Endothelial cell of umbilical vein (primary cell): ENCODE results near the gene ENOX2. TPM values are rescaled to one million over a fixed set of nuclear protein-coding genes. Genes with fewer than 3 reads are reported as not detected.

Experiments used
- BruUV-seq: library from RNA; stranded (reverse); fragments of 400-500 nt; replicated peaks from 2 replicates; lab custom pipeline; 2021; lab: Mats Ljungman, UMichigan
- CTCF ChIA-PET: fragments of 300-600, 350-600 bp; sonication (Branson Sonifier 250); formaldehyde crosslinking; loops from one replicate; lab custom pipeline; 2021; ENCODE audit warnings: antibody characterized with exemption, inconsistent platforms; lab: Charles Lee
- POLR2A ChIA-PET: fragments of 300-600, 350-600 bp; sonication (Branson Sonifier 250); formaldehyde crosslinking; loops from one replicate; lab custom pipeline; 2021; ENCODE audit warnings: antibody characterized with exemption, inconsistent platforms; lab: Charles Lee
- DNase-seq: peaks from one replicate; pipeline ENCODE4 v3.0.0-alpha.2; 2011; ENCODE audit warnings: low read depth, low spot score
- FAIRE-seq: peaks from 2 replicates; lab custom pipeline; 2011; peaks lifted over from hg19 to GRCh38; lab: Jason Lieb, UNC
- H2AFZ ChIP-seq: 2 replicates; pipeline ENCODE4 v1.6.0; 2012; ENCODE audit warnings: low read depth, low read length, control low read depth, inconsistent platforms
- H3K27ac ChIP-seq: 2 replicates; pipeline ENCODE4 v1.5.1; 2011; ENCODE audit warnings: low read depth, mild to moderate bottlenecking, control low read depth, low read length, moderate library complexity; ENCODE audit not compliant: insufficient read depth
- H3K27me3 ChIP-seq, 2 experiments: 2 replicates each; pipeline versions ENCODE4 v1.6.0 to v1.6.1; 2011; ENCODE audit warnings: low read length in 2 of 2, mixed read lengths in 1 of 2; ENCODE audit not compliant: control insufficient read depth in 2 of 2, insufficient read depth in 2 of 2
- H3K36me3 ChIP-seq, 2 experiments: 2 replicates in 1 of 2; 3 replicates in 1 of 2; pipeline ENCODE4 v1.5.1; 2011; ENCODE audit warnings: low read length in 2 of 2, mild to moderate bottlenecking in 1 of 2, moderate library complexity in 1 of 2; ENCODE audit not compliant: control insufficient read depth in 2 of 2, insufficient read depth in 2 of 2; ENCODE audit errors: extremely low read depth in 1 of 2
- H3K4me1 ChIP-seq: 3 replicates; pipeline ENCODE4 v1.5.1; 2011; ENCODE audit warnings: mild to moderate bottlenecking, low read length; ENCODE audit not compliant: control insufficient read depth, insufficient read depth; ENCODE audit errors: extremely low read depth
- H3K4me2 ChIP-seq: 2 replicates; pipeline ENCODE4 v1.6.1; 2011; ENCODE audit warnings: low read length, control low read depth, mixed read lengths; ENCODE audit not compliant: insufficient read depth
- H3K4me3 ChIP-seq, 3 experiments: fragments of 200-600 bp in 1 of 3; sonication (generic), shearing (Covaris generic) in 1 of 3; replicated peaks in 1 of 3; 2 replicates each; pipeline ENCODE4 v1.5.1; 2011 to 2016; ENCODE audit warnings: control low read depth in 3 of 3, low read length in 3 of 3, mild to moderate bottlenecking in 2 of 3, inconsistent platforms in 1 of 3, low read depth in 1 of 3, moderate library complexity in 1 of 3; ENCODE audit not compliant: insufficient read depth in 1 of 3
- H3K79me2 ChIP-seq: 2 replicates; pipeline ENCODE4 v1.6.0; 2012; ENCODE audit warnings: low read length, inconsistent platforms; ENCODE audit not compliant: control insufficient read depth, insufficient read depth
- H3K9ac ChIP-seq: replicated peaks from 2 replicates; pipeline ENCODE3; 2011; ENCODE audit warnings: low read length, control low read depth; ENCODE audit not compliant: insufficient read depth; ENCODE audit errors: extremely low read depth
- H3K9me1 ChIP-seq: replicated peaks from 3 replicates; pipeline ENCODE4 v1.6.0; 2011; ENCODE audit warnings: mild to moderate bottlenecking, low read length; ENCODE audit not compliant: control insufficient read depth, insufficient read depth; ENCODE audit errors: extremely low read depth
- H3K9me3 ChIP-seq: replicated peaks from 2 replicates; pipeline ENCODE4 v1.5.1; 2012; ENCODE audit warnings: low read length, inconsistent platforms; ENCODE audit not compliant: control insufficient read depth, insufficient read depth
- H4K20me1 ChIP-seq: replicated peaks from 2 replicates; pipeline ENCODE3; 2011; ENCODE audit warnings: mild to moderate bottlenecking, low read length; ENCODE audit not compliant: control insufficient read depth, insufficient read depth; ENCODE audit errors: extremely low read depth
- CTCF ChIP-seq, 2 donors: IDR thresholded peaks; 1 replicate in 1 of 2; 2 replicates in 1 of 2; pipeline ENCODE4 v1.5.1; 2011; ENCODE audit warnings: low read length in 2 of 2, mild to moderate bottlenecking in 2 of 2, moderate library complexity in 2 of 2, control low read depth in 1 of 2, inconsistent platforms in 1 of 2, low read depth in 1 of 2; ENCODE audit not compliant: insufficient read depth in 1 of 2; ENCODE audit errors: extremely low read depth in 1 of 2
- EZH2 ChIP-seq: IDR thresholded peaks from 2 replicates; pipeline ENCODE4 v1.6.1; 2012; ENCODE audit warnings: borderline replicate concordance, low read depth, mild to moderate bottlenecking, moderate library complexity, low read length, inconsistent platforms; ENCODE audit not compliant: severe bottlenecking
- FOS ChIP-seq: IDR thresholded peaks from 2 replicates; pipeline ENCODE4 v1.6.1; 2011; ENCODE audit warnings: mild to moderate bottlenecking, low read length, moderate library complexity, borderline replicate concordance; ENCODE audit not compliant: insufficient read depth
- GATA2 ChIP-seq: IDR thresholded peaks from 2 replicates; pipeline ENCODE4 v1.7.0; 2011; ENCODE audit warnings: low read depth, mild to moderate bottlenecking, moderate library complexity, mixed read lengths, low read length; ENCODE audit not compliant: insufficient read length, insufficient read depth
- JUN ChIP-seq: IDR thresholded peaks from 2 replicates; pipeline ENCODE4 v1.6.1; 2011; ENCODE audit warnings: borderline replicate concordance, low read depth; ENCODE audit not compliant: insufficient read length, insufficient read depth
- MYC ChIP-seq: IDR thresholded peaks from one replicate; pipeline ENCODE4 v1.6.1; 2011; ENCODE audit warnings: mild to moderate bottlenecking, low read depth, low read length
- POLR2A ChIP-seq: IDR thresholded peaks from 2 replicates; pipeline ENCODE4 v1.6.1; 2012; ENCODE audit warnings: low read depth, mild to moderate bottlenecking, control low read depth, low read length
- POLR2AphosphoS5 ChIP-seq: IDR thresholded peaks from 2 replicates; pipeline ENCODE4 v1.6.1; 2012; ENCODE audit warnings: low read depth, mild to moderate bottlenecking, control low read depth, low read length, moderate library complexity; ENCODE audit not compliant: insufficient read depth
- dilution Hi-C: fragments of 300-500 bp; cut with MboI; formaldehyde crosslinking; loops from one replicate; pipeline ENCODE4 v1.15.0; 2019; ENCODE audit warnings: low sequenced_read_pairs; ENCODE audit not compliant: extremely low pct_ligation_motif_present
- intact Hi-C: fragments of 100-400 bp; cut with micrococcal nuclease; formaldehyde crosslinking; loops from one replicate; pipeline ENCODE4 v1.10.0; 2022
- polyA plus RNA-seq, 4 experiments: library from polyadenylated mRNA; depleted of rRNA in 3 of 4; stranded (reverse) in 3 of 4; unstranded in 1 of 4; fragments of >200 nt; gene quantifications; 2 replicates each; pipeline versions ENCODE4 v1.2.1 to v1.2.3, GENCODE V29; 2011 to 2012; ENCODE audit warnings: missing spikeins in 1 of 4
- total RNA-seq: library from RNA; stranded (reverse); gene quantifications from 2 replicates; pipeline ENCODE4 v1.2.3, GENCODE V29; 2021
- TF ChIP-seq, protein P1 (sequence below): IDR thresholded peaks from 2 replicates; pipeline ENCODE4 v1.6.1; 2011; ENCODE audit not compliant: insufficient read depth, insufficient read length

ENOX2 gene
- total and polyA plus RNA-seq, 2 donors (not counting 3 experiments of a cell fraction or from before 2014, with no cell fraction given), result 5.5 to 13.1 TPM

- no peaks in the 10 kb centered on the region for H3K36me3 ChIP-seq
- TF ChIP-seq FOS (no peak), CTCF (IDR thresholded peaks at IDR 0.05; ENCODE audit: extremely low read depth in 1 of 2, insufficient read depth in 1 of 2, low read depth in 1 of 2, low read length in 2 of 2) (no peak), EZH2 (no peak), POLR2A (no peak), MYC (no peak), JUN (no peak), GATA2 (no peak), POLR2AphosphoS5 (no peak)
- TF ChIP-seq, protein P1, sequence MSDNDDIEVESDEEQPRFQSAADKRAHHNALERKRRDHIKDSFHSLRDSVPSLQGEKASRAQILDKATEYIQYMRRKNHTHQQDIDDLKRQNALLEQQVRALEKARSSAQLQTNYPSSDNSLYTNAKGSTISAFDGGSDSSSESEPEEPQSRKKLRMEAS, result no peak
- dilution Hi-C loops (no loop called here), intact Hi-C loops (no loop called here)
- no peaks in the 10 kb centered on the region for H3K27me3 ChIP-seq
- CTCF ChIA-PET, result no interaction called here
- DNase-seq (no peak), FAIRE-seq (no peak)
- no peak overlapping the region for H2AFZ ChIP-seq
- no TSS peak for BruUV-seq
- H4K20me1 ChIP-seq, result no peaks in the 10 kb centered on the region
- no peak overlapping the region for H3K4me2 ChIP-seq
- POLR2A ChIA-PET, result no interaction called here
- H3K27ac ChIP-seq, result no peak overlapping the region
- H3K79me2 ChIP-seq, result no peaks in the 10 kb centered on the region
- no peak overlapping the region for H3K4me3 ChIP-seq
- H3K4me1 ChIP-seq, result no peaks in the 10 kb centered on the region
- no peaks in the 10 kb centered on the region for H3K9me1 ChIP-seq
- no peak overlapping the region for H3K9ac ChIP-seq
- no peaks in the 10 kb centered on the region for H3K9me3 ChIP-seq
Measured at GRCh38 chrX:130682990-130683389, 220.0 kb downstream of the ENOX2 start.
